Measurements from ENCODE around the gene SPRN. TPM values are rescaled to one million over a fixed set of nuclear protein-coding genes. Genes with fewer than 3 reads are reported as not detected.
"Not testable (repeated sequence)": the region's sequence is repeated elsewhere in the genome, so short reads cannot be mapped to it uniquely, and the experiment has no call there.

The SPRN gene
- total RNA-seq, 2 experiments from 2014 or later = not detected

- POLR2A ChIA-PET = no interaction called here
- ATAC-seq (ENCODE audit: low read depth) (no peak), DNase-seq (no peak)
- H3K4me1 Mint-ChIP-seq = peaks cover 15% of the 10 kb centered on the region
- peaks cover 10% of the 10 kb centered on the region for H3K27me3 Mint-ChIP-seq
- no peaks in the 10 kb centered on the region for H3K36me3 Mint-ChIP-seq
- H3K4me3 Mint-ChIP-seq = no peak overlapping the region
- no peak overlapping the region for H3K27ac Mint-ChIP-seq
- H3K9me3 Mint-ChIP-seq = no peaks in the 10 kb centered on the region
Observed at GRCh38 chr10:133439517-133440461, 15.4 kb upstream of the SPRN start.

GRCh38 chr10:133438711-133439273 lies 14.4 kb upstream of the SPRN start:
- no peak overlapping the region for H3K27ac Mint-ChIP-seq
- ATAC-seq (ENCODE audit: low read depth) = peak; percentile 16
- H3K4me3 Mint-ChIP-seq = no peak overlapping the region
- peak; percentile 35 for DNase-seq
- H3K36me3 Mint-ChIP-seq = no peaks in the 10 kb centered on the region
- peaks cover 15% of the 10 kb centered on the region for H3K4me1 Mint-ChIP-seq
- H3K27me3 Mint-ChIP-seq = peaks cover 10% of the 10 kb centered on the region
- POLR2A ChIA-PET = interaction anchor here (0.7 kb wide), 1 partner anchor 81 kb away, joined by 3 read pairs; no protein-coding TSS in a partner anchor
- H3K9me3 Mint-ChIP-seq = no peaks in the 10 kb centered on the region

- H3K36me3 Mint-ChIP-seq; ATAC-seq (ENCODE audit: low read depth); POLR2A ChIA-PET; H3K4me3 Mint-ChIP-seq; H3K4me1 Mint-ChIP-seq; H3K27ac Mint-ChIP-seq; DNase-seq; H3K9me3 Mint-ChIP-seq: not testable (repeated sequence)
- peaks cover 10% of the 10 kb centered on the region for H3K27me3 Mint-ChIP-seq
Observed at GRCh38 chr10:133432789-133433188, 8.4 kb upstream of the SPRN start.

- ATAC-seq (ENCODE audit: low read depth); H3K9me3 Mint-ChIP-seq; H3K27me3 Mint-ChIP-seq; H3K36me3 Mint-ChIP-seq; DNase-seq; H3K4me1 Mint-ChIP-seq; H3K27ac Mint-ChIP-seq; POLR2A ChIA-PET; H3K4me3 Mint-ChIP-seq: not testable (repeated sequence)
Observed at GRCh38 chr10:133431888-133432613, 7.6 kb upstream of the SPRN start.

- H3K27me3 Mint-ChIP-seq; H3K4me1 Mint-ChIP-seq; H3K27ac Mint-ChIP-seq; H3K9me3 Mint-ChIP-seq; H3K36me3 Mint-ChIP-seq; ATAC-seq (ENCODE audit: low read depth); DNase-seq; H3K4me3 Mint-ChIP-seq: not testable (repeated sequence)
- POLR2A ChIA-PET = interaction anchor here (1.1 kb wide), 1 partner anchor 144 kb away, joined by 4 read pairs; no protein-coding TSS in a partner anchor
Observed at GRCh38 chr10:133429571-133429970, 5.1 kb upstream of the SPRN start.

- H3K4me1 Mint-ChIP-seq, H3K36me3 Mint-ChIP-seq, H3K27me3 Mint-ChIP-seq, H3K27ac Mint-ChIP-seq, H3K9me3 Mint-ChIP-seq, DNase-seq, POLR2A ChIA-PET, H3K4me3 Mint-ChIP-seq: not testable (repeated sequence)
- ATAC-seq (ENCODE audit: low read depth) = peak; percentile 6
Observed at GRCh38 chr10:133424102-133424501, 323 bp downstream of the SPRN start.

- Mint-ChIP-seq H3K9me3 (no peaks in the 10 kb centered on the region), H3K4me3 (peak overlapping the region; percentile 28), H3K27me3 (peaks cover 9% of the 10 kb centered on the region), H3K36me3 (peaks cover 1% of the 10 kb centered on the region), H3K4me1 (no peaks in the 10 kb centered on the region), H3K27ac (no peak overlapping the region)
- POLR2A ChIA-PET = interaction anchor here (1.1 kb wide), 1 partner anchor 11 kb away, joined by 4 read pairs; no protein-coding TSS in a partner anchor
- DNase-seq (peak; percentile 38), ATAC-seq (ENCODE audit: low read depth) (peak; percentile 31)
Observed at GRCh38 chr10:133422807-133423771, 1.3 kb downstream of the SPRN start.

- no peaks in the 10 kb centered on the region for H3K9me3 Mint-ChIP-seq
- DNase-seq (no peak), ATAC-seq (ENCODE audit: low read depth) (no peak)
- H3K27ac Mint-ChIP-seq = no peak overlapping the region
- peaks cover 9% of the 10 kb centered on the region for H3K27me3 Mint-ChIP-seq
- H3K36me3 Mint-ChIP-seq = peaks cover 1% of the 10 kb centered on the region
- POLR2A ChIA-PET = interaction anchor here (1.1 kb wide), 1 partner anchor 10 kb away, joined by 4 read pairs; no protein-coding TSS in a partner anchor
- H3K4me1 Mint-ChIP-seq = no peaks in the 10 kb centered on the region
- no peak overlapping the region for H3K4me3 Mint-ChIP-seq
Observed at GRCh38 chr10:133422223-133422806, 2.1 kb downstream of the SPRN start.

- POLR2A ChIA-PET = interaction anchor here (1.1 kb wide), 1 partner anchor 9 kb away, joined by 4 read pairs; no protein-coding TSS in a partner anchor
- no peak for ATAC-seq (ENCODE audit: low read depth)
- no peak for DNase-seq
- H3K4me1 Mint-ChIP-seq = no peaks in the 10 kb centered on the region
- peaks cover 1% of the 10 kb centered on the region for H3K36me3 Mint-ChIP-seq
- no peaks in the 10 kb centered on the region for H3K9me3 Mint-ChIP-seq
- H3K27ac Mint-ChIP-seq = no peak overlapping the region
- peaks cover 9% of the 10 kb centered on the region for H3K27me3 Mint-ChIP-seq
- H3K4me3 Mint-ChIP-seq = no peak overlapping the region
Observed at GRCh38 chr10:133421336-133422222, 2.8 kb downstream of the SPRN start.

- Mint-ChIP-seq H3K4me1 (no peaks in the 10 kb centered on the region), H3K4me3 (no peak overlapping the region), H3K27me3 (peaks cover 9% of the 10 kb centered on the region), H3K36me3 (peaks cover 6% of the 10 kb centered on the region), H3K9me3 (peaks cover 3% of the 10 kb centered on the region), H3K27ac (no peak overlapping the region)
- ATAC-seq (ENCODE audit: low read depth) = no peak
- POLR2A ChIA-PET = no interaction called here
- no peak for DNase-seq
Observed at GRCh38 chr10:133420579-133420978, 3.8 kb downstream of the SPRN start.

- Mint-ChIP-seq H3K36me3 (peaks cover 12% of the 10 kb centered on the region), H3K9me3 (peaks cover 7% of the 10 kb centered on the region), H3K4me3 (no peak overlapping the region), H3K27ac (no peak overlapping the region), H3K4me1 (peaks cover 1% of the 10 kb centered on the region), H3K27me3 (peaks cover 9% of the 10 kb centered on the region)
- no peak for ATAC-seq (ENCODE audit: low read depth)
- DNase-seq = no peak
- POLR2A ChIA-PET = no interaction called here
Observed at GRCh38 chr10:133420028-133420427, 4.4 kb downstream of the SPRN start.
